Activated CD8-positive, alpha-beta memory T cell treated with anti-CD3 and anti-CD28 coated beads, Interleukin-2, amount 10 ng/mL, durations not matched to agents 7 days and 5 days (primary cell): ENCODE measurements around the gene SLC2A9. TPM values are rescaled to one million over a fixed set of nuclear protein-coding genes. Genes with fewer than 3 reads are reported as not detected.

ENCODE experiments used
- ATAC-seq: fragments of 150-1000 bp; cut with Tn5 transposase; one replicate; pipeline ENCODE4 v1.10.0; 2021; ENCODE audit warnings: moderate library complexity
- CTCF ChIA-PET: fragments of 350-600 bp; sonication (Branson Sonifier 250); formaldehyde crosslinking; loops from one replicate; lab custom pipeline; 2021; ENCODE audit warnings: antibody characterized with exemption; lab: Charles Lee
- DNase-seq: peaks from one replicate; pipeline ENCODE4 v3.0.0-alpha.2; 2020
- H3K27ac Mint-ChIP-seq: one replicate; pipeline ENCODE4 v1.8.0; 2021; ENCODE audit warnings: mild to moderate bottlenecking, mixed read lengths
- H3K27me3 Mint-ChIP-seq: one replicate; pipeline ENCODE4 v1.8.0; 2021; ENCODE audit warnings: mixed read lengths
- H3K36me3 Mint-ChIP-seq: one replicate; pipeline ENCODE4 v1.8.0; 2021; ENCODE audit warnings: mild to moderate bottlenecking, mixed read lengths
- H3K4me1 Mint-ChIP-seq: one replicate; pipeline ENCODE4 v1.8.0; 2021; ENCODE audit warnings: mixed read lengths
- H3K4me3 Mint-ChIP-seq: one replicate; pipeline ENCODE4 v1.8.0; 2021; ENCODE audit warnings: mild to moderate bottlenecking, moderate library complexity, mixed read lengths
- H3K9me3 Mint-ChIP-seq: one replicate; pipeline ENCODE4 v1.8.0; 2022; ENCODE audit warnings: low read depth, mixed read lengths
- total RNA-seq, 2 experiments: library from RNA; stranded (reverse); gene quantifications; one replicate each; pipeline ENCODE4 v1.2.3, GENCODE V29; 2021

The SLC2A9 gene
- total RNA-seq, 2 experiments from 2014 or later = 1.4 to 3.8 TPM

DNA sequence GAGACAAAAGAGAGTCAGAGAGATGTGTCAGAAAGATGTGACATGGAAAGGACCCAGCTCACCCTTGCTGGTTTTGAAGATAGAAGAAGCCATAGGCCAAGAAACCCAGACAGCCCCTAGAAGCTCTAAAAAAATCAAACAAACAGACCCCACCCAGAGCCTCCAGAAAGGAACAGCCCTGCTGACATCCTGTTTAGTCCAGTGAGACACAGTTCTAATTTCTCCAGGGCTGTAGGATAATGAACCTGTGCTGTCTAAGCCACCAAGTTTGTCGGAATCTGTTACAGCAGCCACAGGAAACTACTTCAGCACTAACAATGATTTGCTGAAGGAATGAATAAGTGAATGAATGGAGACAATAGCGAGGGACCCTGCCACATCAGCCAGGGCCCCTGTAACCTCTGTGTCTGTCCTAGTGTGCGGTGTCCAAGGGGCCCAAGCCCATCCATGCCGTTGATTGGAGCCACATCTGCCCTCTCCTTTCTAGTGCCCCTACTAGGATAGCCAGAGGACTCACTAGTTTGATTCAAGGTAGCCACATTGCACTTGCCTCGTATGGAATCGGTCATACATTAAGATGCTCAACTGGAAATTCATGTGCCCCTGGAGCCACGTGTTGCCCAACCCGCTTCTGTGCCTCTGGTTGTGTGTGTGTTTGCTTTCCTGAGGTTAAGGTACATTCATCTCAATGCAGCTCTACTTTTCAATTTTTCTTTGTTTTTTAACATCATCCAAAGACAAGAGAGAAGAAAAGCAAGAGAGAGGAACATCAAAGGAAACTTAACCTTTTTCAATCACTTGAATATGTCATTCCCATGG, 32.5 kb upstream of the SLC2A9 start:
- no peak overlapping the region for H3K4me3 Mint-ChIP-seq
- H3K27ac Mint-ChIP-seq = no peak overlapping the region
- ATAC-seq (no peak), DNase-seq (peak; percentile 19)
- no peaks in the 10 kb centered on the region for H3K9me3 Mint-ChIP-seq
- H3K4me1 Mint-ChIP-seq = peaks cover 5% of the 10 kb centered on the region
- peaks cover 3% of the 10 kb centered on the region for H3K36me3 Mint-ChIP-seq
- CTCF ChIA-PET = no interaction called here
- peaks cover 5% of the 10 kb centered on the region for H3K27me3 Mint-ChIP-seq

DNA sequence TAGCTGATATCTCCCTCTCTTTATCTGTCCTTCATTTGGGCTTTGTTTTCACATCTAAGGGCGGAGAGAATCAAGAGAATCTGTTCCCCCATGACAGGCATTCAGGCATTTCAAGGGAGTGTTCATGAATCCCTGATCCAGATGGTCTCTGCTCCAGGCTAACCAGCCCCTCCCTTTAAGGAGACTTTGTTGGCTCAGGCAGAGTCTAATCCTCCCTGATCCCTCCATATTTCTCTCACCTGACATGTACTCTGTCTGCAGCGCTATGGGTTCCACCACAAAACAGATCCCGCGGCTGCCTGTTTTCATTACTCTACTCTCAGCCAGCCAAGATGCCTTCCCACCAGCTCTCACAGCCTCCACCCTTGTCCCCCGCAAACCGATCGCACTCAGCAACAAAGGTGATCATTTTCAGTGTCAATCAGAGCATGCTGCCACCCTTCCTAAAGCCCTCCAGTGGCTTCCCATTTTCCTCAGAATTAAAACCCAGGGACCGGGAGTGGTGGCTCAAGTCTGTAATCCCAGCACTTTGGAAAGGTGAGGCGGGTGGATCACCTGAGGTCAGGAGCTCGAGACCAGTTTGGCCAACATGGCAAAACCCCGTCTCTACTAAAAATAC, 30.3 kb upstream of the SLC2A9 start:
- DNase-seq = peak; percentile 21
- Mint-ChIP-seq H3K36me3 (peaks cover under 1% of the 10 kb centered on the region), H3K27ac (no peak overlapping the region), H3K4me3 (no peak overlapping the region), H3K9me3 (no peaks in the 10 kb centered on the region), H3K27me3 (peaks cover 5% of the 10 kb centered on the region), H3K4me1 (peaks cover 19% of the 10 kb centered on the region)
- no peak for ATAC-seq
- CTCF ChIA-PET = no interaction called here

GRCh38 chr4:10050721-10051120, 29.4 kb upstream of the SLC2A9 start:
- Mint-ChIP-seq H3K27me3 (peaks cover 5% of the 10 kb centered on the region), H3K9me3 (no peaks in the 10 kb centered on the region), H3K4me1 (peaks cover 19% of the 10 kb centered on the region), H3K4me3 (no peak overlapping the region), H3K27ac (no peak overlapping the region), H3K36me3 (no peaks in the 10 kb centered on the region)
- no peak for ATAC-seq
- DNase-seq = peak; percentile 7
- CTCF ChIA-PET = no interaction called here

DNA sequence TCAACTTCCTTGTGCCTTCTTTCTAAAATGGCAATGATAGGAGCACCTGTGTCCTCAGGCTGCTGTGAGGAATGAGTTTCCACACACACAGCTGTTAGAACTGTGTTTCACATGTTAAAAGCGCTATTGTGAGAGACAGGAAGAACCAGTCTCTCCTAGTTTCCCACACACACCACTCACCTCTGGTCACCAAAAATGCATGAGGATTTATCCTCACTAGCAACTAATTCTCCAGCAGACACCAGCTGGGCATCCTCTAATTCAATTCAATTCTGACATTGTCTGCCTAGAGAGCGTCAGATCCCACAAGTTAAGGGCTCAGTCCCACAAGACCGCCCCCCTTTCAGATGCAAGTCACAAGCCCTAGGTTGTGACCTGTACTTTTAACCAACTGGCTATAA, 29.0 kb upstream of the SLC2A9 start:
- Mint-ChIP-seq H3K27me3 (peaks cover 5% of the 10 kb centered on the region), H3K4me1 (peaks cover 19% of the 10 kb centered on the region), H3K4me3 (no peak overlapping the region), H3K36me3 (no peaks in the 10 kb centered on the region), H3K9me3 (no peaks in the 10 kb centered on the region), H3K27ac (no peak overlapping the region)
- no peak for ATAC-seq
- CTCF ChIA-PET = no interaction called here
- DNase-seq = peak; percentile 15

- no peaks in the 10 kb centered on the region for H3K36me3 Mint-ChIP-seq
- H3K9me3 Mint-ChIP-seq = no peaks in the 10 kb centered on the region
- H3K27ac Mint-ChIP-seq = no peak overlapping the region
- no peak overlapping the region for H3K4me3 Mint-ChIP-seq
- peaks cover 19% of the 10 kb centered on the region for H3K4me1 Mint-ChIP-seq
- DNase-seq (peak; percentile 16), ATAC-seq (no peak)
- CTCF ChIA-PET = no interaction called here
- peaks cover 5% of the 10 kb centered on the region for H3K27me3 Mint-ChIP-seq
Measured at GRCh38 chr4:10048941-10049697, 27.8 kb upstream of the SLC2A9 start.

DNA sequence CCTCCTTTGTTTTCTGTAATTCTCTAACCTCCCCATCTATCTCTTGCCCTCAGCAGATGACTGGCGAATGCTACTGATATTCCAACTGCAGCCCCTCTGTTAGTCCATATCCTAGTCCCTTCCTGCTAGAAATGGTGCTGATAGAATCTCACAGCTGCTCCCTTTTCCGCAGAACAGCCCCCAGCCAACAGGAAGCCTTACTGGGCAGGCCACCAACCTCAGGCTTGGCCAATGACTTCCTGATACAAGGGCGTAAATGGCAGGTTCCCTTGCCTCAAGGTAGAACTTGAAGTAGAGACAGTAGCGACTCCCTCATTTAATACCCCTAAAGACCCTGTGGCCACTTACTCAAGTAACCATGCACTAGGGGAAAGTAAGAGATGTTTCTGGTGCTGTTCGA, 26.7 kb upstream of the SLC2A9 start:
- H3K4me3 Mint-ChIP-seq = no peak overlapping the region

DNA sequence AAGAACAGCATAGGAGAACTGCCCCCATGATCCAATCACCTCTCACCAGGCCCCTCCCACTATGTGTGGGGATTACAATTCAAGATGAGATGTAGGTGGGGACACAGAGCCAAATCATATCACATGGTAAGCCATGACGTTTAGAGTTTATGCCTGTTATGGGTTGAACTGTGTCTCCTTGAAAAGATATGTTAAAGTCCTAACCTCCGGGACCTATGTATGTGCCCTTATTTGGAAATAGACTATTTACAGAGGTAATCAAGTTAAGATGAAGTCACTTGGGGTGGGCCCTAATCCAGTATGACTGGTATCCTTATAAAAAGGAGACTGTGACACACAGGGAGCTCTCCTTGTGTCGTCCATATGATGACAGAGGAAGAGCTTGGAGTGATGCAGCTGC, 25.2 kb upstream of the SLC2A9 start:
- Mint-ChIP-seq H3K9me3 (peaks cover 9% of the 10 kb centered on the region), H3K36me3 (peaks cover 6% of the 10 kb centered on the region), H3K27me3 (peaks cover 3% of the 10 kb centered on the region), H3K4me3 (no peak overlapping the region), H3K4me1 (peaks cover 19% of the 10 kb centered on the region), H3K27ac (no peak overlapping the region)
- CTCF ChIA-PET = no interaction called here
- ATAC-seq (no peak), DNase-seq (no peak)

More for the DNA sequence above, 26.7 kb upstream of the SLC2A9 start:
- CTCF ChIA-PET = no interaction called here
- H3K27me3 Mint-ChIP-seq = peaks cover 5% of the 10 kb centered on the region
- H3K4me1 Mint-ChIP-seq = peaks cover 19% of the 10 kb centered on the region
- peak; percentile 59 for DNase-seq
- H3K36me3 Mint-ChIP-seq = no peaks in the 10 kb centered on the region
- H3K27ac Mint-ChIP-seq = peak overlapping the region; percentile 34
- ATAC-seq = peak; percentile 57
- H3K9me3 Mint-ChIP-seq = peaks cover 2% of the 10 kb centered on the region

- Mint-ChIP-seq H3K27me3 (peaks cover 3% of the 10 kb centered on the region), H3K36me3 (peaks cover 6% of the 10 kb centered on the region), H3K9me3 (peaks cover 9% of the 10 kb centered on the region), H3K4me1 (peaks cover 19% of the 10 kb centered on the region), H3K4me3 (no peak overlapping the region), H3K27ac (no peak overlapping the region)
- ATAC-seq (no peak), DNase-seq (no peak)
- CTCF ChIA-PET = no interaction called here
Measured at GRCh38 chr4:10045481-10045880, 24.2 kb upstream of the SLC2A9 start.

- Mint-ChIP-seq H3K27me3 (peaks cover 5% of the 10 kb centered on the region), H3K4me1 (no peaks in the 10 kb centered on the region), H3K9me3 (peaks cover 9% of the 10 kb centered on the region), H3K4me3 (no peak overlapping the region), H3K27ac (no peak overlapping the region), H3K36me3 (peaks cover 6% of the 10 kb centered on the region)
- no peak for DNase-seq
- ATAC-seq = no peak
- CTCF ChIA-PET = no interaction called here
Measured at GRCh38 chr4:10041036-10041435, 19.7 kb upstream of the SLC2A9 start.

GRCh38 chr4:10040049-10040892, 19.0 kb upstream of the SLC2A9 start:
- Mint-ChIP-seq H3K36me3 (peaks cover 6% of the 10 kb centered on the region), H3K27me3 (peaks cover 7% of the 10 kb centered on the region), H3K9me3 (peaks cover 9% of the 10 kb centered on the region), H3K4me3 (no peak overlapping the region), H3K4me1 (no peaks in the 10 kb centered on the region), H3K27ac (no peak overlapping the region)
- DNase-seq (no peak), ATAC-seq (no peak)
- CTCF ChIA-PET = interaction anchor here (1.6 kb wide), 1 partner anchor 21 kb away, joined by 4 read pairs; no protein-coding TSS in a partner anchor

DNA sequence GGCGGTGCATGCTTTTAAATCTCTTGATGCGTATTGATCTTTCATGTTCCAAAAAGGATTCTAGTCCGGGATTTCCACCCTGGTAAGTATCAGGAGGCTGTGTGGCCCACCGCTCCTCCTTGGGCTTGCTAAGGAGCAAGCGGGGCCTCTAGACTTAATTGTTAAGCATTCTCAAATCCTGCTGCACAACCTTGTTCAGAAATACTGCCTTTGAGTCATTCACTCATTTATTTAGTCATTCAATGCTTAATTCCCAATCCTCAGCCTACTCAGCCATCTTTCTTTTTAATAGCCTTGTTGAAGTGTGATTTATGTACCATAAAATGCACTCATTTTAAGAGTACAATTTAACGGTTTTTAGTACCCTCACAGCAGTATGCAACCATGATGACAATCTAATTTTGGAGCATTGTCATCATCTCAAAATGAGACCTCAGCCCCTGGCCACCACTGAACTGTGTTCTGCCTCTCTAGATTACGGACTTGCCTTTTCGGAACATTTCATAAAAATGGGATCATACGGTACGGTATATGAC, 15.6 kb upstream of the SLC2A9 start:
- Mint-ChIP-seq H3K27ac (no peak overlapping the region), H3K4me3 (no peak overlapping the region), H3K27me3 (peaks cover 7% of the 10 kb centered on the region), H3K36me3 (no peaks in the 10 kb centered on the region), H3K9me3 (no peaks in the 10 kb centered on the region), H3K4me1 (peaks cover 21% of the 10 kb centered on the region)
- DNase-seq (no peak), ATAC-seq (no peak)
- CTCF ChIA-PET = no interaction called here

DNA sequence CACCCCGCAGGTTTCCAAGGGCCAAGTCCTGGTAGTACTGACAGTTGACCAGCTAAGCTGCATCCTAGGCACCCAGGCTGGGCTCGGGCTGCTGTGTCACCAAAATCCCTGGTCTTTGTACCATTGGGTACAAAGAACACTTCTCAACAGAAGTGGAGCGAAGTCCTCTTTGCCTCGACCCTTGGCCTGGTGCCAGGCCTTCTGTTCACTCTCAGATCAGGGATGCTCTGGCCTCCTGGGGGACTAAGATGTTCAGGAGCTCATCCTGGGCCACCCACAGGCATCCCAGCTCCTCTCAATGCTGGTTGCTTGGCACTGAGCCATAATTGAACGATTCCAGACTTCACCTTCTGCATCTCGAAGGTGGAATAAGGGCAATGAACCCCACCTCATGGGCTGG, 13.8 kb upstream of the SLC2A9 start:
- H3K4me1 Mint-ChIP-seq = peaks cover 21% of the 10 kb centered on the region
- CTCF ChIA-PET = interaction anchor here (1.2 kb wide), 1 partner anchor 10 kb away, joined by 3 read pairs; no protein-coding TSS in a partner anchor
- no peaks in the 10 kb centered on the region for H3K36me3 Mint-ChIP-seq
- peaks cover 11% of the 10 kb centered on the region for H3K27me3 Mint-ChIP-seq
- no peak overlapping the region for H3K4me3 Mint-ChIP-seq
- DNase-seq (no peak), ATAC-seq (no peak)
- no peak overlapping the region for H3K27ac Mint-ChIP-seq
- no peaks in the 10 kb centered on the region for H3K9me3 Mint-ChIP-seq
